ACHN (cell line): ENCODE data around the gene UGT2B17.
A peak's percentile ranks its signal among the peaks of the same experiment; 100 is the strongest.
"Not testable (repeated sequence)": the region's sequence is repeated elsewhere in the genome, so short reads cannot be mapped to it uniquely, and the experiment has no call there.

Experiments used
- DNase-seq: peaks from one replicate; pipeline ENCODE4 v3.0.0-alpha.2; 2015
- in situ Hi-C: cut with HindIII; loops from 2 replicates; pipeline ENCODE4 v1.10.0; 2017; ENCODE audit warnings: low sequenced_read_pairs, low pct_ligation_motif_present, low pct_unique_long_range_greater_than_20kb

Gene UGT2B17

GRCh38 chr4:68572653-68573170, 3.4 kb downstream of the UGT2B17 start:
- DNase-seq, result no peak
- in situ Hi-C loops, result no loop called here

- peak; percentile 14 for DNase-seq
- in situ Hi-C loops, result no loop called here
Measured at GRCh38 chr4:68570122-68570507, 6.0 kb downstream of the UGT2B17 start.

GRCh38 chr4:68569466-68570121, 6.5 kb downstream of the UGT2B17 start:
- DNase-seq, result no peak
- in situ Hi-C loops, result no loop called here

- in situ Hi-C loops, result not testable (repeated sequence)
- DNase-seq, result peak; percentile 4
Measured at GRCh38 chr4:68569036-68569435, 7.1 kb downstream of the UGT2B17 start.

GRCh38 chr4:68568535-68568934, 7.6 kb downstream of the UGT2B17 start:
- DNase-seq, in situ Hi-C loops: not testable (repeated sequence)

GRCh38 chr4:68566364-68566763, 9.8 kb downstream of the UGT2B17 start:
- in situ Hi-C loops, DNase-seq: not testable (repeated sequence)

- in situ Hi-C loops, DNase-seq: not testable (repeated sequence)
Measured at GRCh38 chr4:68565082-68565481, 11.0 kb downstream of the UGT2B17 start.

GRCh38 chr4:68560364-68561070, 15.6 kb downstream of the UGT2B17 start:
- DNase-seq, in situ Hi-C loops: not testable (repeated sequence)

- DNase-seq, in situ Hi-C loops: not testable (repeated sequence)
Measured at GRCh38 chr4:68553830-68554229, 22.3 kb downstream of the UGT2B17 start.

- DNase-seq, in situ Hi-C loops: not testable (repeated sequence)
Measured at GRCh38 chr4:68552818-68553811, 23.0 kb downstream of the UGT2B17 start.

GRCh38 chr4:68542742-68543141, 33.4 kb downstream of the UGT2B17 start:
- DNase-seq, in situ Hi-C loops: not testable (repeated sequence)

- DNase-seq, result no peak
- in situ Hi-C loops, result no loop called here
Measured at GRCh38 chr4:68536375-68536774, 39.7 kb downstream of the UGT2B17 start.

- in situ Hi-C loops, result no loop called here
- no peak for DNase-seq
Measured at GRCh38 chr4:68535974-68536373, 40.1 kb downstream of the UGT2B17 start.

- DNase-seq, in situ Hi-C loops: not testable (repeated sequence)
Measured at GRCh38 chr4:68522232-68522631, 53.9 kb downstream of the UGT2B17 start.

GRCh38 chr4:68520985-68521384, 55.1 kb downstream of the UGT2B17 start:
- in situ Hi-C loops, result no loop called here
- DNase-seq, result no peak

GRCh38 chr4:68518889-68519288, 57.2 kb downstream of the UGT2B17 start:
- in situ Hi-C loops, result no loop called here
- no peak for DNase-seq

- in situ Hi-C loops, DNase-seq: not testable (repeated sequence)
Measured at GRCh38 chr4:68505452-68505851, 70.7 kb downstream of the UGT2B17 start.

GRCh38 chr4:68504836-68505235, 71.3 kb downstream of the UGT2B17 start:
- in situ Hi-C loops, DNase-seq: not testable (repeated sequence)

- DNase-seq, in situ Hi-C loops: not testable (repeated sequence)
Measured at GRCh38 chr4:68503462-68503861, 72.7 kb downstream of the UGT2B17 start.
